GM18861 (cell line): ENCODE measurements around the gene PEPD.

ENCODE experiments used
- ATAC-seq: cut with Tn5 transposase; IDR thresholded peaks from one replicate; pipeline ENCODE4 v1.9.1; 2021; ENCODE audit not compliant: unreplicated experiment

Gene PEPD

DNA sequence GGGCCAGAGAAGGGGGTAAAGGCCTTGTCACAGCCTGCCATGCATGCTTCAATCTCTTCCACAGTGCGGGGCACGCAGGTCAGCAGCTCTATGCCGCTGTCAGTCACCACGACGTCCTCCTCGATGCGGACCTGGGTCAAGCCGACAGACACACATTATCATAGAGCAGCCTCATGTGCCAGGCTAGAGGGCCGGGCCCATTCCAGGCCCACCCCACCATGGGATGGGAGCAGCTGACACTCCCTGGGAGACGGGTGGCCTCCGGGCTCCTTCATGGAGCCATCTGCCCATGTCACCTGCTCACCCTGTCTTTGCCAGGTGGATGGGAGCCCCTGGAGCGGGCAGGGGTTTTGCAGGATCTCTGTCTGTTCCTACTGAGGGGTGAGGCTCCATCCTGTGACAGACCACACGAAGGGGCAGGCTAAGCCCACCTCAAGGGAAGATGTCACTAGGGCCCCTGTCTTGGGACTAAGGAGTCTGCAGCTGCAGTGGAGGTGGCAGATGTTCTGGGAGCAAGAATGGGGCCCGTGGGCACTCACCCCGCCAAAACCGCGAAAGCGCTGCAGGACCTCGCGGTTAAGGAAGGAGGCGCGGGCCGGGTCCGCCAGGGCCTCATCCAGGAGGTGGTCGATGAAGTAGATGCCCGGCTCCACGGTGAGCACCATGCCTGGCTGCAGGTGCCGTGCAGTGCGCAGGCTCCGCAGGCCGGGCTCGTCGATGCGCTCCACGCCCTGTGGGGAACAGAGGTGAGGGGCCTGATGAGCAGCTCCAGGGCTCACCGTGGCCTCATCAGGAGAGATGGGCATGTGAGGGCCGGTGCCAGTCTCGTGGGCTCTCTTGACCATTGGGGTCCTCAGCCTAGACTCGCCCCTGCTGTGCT lies 134.0 kb downstream of the PEPD start:
- ATAC-seq, result no peak

DNA sequence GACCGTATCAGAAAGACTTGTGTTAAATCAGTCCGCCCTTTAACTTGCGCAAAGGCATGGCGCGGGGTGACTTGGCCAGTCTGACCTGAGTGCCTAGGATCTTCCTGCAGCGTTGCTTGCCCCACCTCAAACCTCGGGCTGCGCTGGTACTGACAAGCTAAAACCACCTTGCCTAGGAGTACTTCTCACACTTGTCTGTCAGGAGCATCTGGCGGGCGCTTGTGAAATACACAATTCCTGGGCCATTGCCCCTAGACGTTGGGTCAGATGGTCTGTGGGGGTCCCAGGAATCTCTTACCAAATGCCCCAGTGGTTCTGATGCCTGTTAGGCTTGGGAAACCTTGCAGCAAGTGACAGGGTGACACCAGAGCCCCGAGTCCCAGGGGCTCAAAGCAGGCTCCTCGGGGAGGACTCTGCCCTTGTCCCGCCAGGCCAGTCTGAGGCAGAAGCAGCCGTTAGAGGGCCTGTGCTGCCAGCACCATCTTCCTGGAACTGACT lies 135.2 kb downstream of the PEPD start:
- ATAC-seq, result no peak

DNA sequence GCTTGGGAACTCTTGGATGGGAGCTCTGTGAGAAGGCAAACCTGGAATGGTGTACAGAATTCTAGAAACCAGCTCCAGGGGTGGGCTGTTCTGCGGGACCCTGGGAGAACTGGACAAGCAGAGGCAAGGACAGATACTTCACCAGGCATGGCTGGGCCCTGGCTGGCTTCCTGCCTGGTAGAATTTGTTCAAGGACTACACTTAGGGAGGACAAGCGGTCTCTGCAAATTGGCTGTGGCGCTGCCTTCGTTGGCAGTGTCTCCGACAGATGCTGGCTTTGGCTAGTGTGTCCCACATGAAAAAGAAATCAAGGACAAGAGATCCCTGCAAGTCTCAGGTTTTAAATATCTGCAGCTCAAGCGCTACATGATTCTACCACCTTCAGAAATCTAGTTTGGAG lies 135.6 kb downstream of the PEPD start:
- ATAC-seq, result no peak

DNA sequence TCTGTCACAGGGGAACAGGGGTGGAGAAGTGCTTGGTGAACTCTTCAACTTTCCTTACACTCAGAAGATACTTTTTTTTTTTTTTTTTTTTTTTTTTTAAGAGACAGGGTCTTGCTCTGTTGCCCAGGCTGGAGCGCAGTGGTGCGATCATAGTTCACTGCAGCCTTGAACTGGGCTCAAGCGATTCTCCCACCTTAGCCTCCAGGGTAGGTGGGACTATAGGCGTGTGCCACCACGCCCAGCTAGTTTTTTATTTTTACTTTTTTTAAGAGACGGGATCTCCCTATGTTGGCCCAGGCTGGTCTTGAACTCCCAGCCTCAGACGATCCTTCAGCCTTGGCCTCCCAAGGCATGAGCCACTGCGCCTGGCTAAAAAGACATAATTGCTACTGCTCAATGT lies 136.6 kb downstream of the PEPD start:
- no peak for ATAC-seq

DNA sequence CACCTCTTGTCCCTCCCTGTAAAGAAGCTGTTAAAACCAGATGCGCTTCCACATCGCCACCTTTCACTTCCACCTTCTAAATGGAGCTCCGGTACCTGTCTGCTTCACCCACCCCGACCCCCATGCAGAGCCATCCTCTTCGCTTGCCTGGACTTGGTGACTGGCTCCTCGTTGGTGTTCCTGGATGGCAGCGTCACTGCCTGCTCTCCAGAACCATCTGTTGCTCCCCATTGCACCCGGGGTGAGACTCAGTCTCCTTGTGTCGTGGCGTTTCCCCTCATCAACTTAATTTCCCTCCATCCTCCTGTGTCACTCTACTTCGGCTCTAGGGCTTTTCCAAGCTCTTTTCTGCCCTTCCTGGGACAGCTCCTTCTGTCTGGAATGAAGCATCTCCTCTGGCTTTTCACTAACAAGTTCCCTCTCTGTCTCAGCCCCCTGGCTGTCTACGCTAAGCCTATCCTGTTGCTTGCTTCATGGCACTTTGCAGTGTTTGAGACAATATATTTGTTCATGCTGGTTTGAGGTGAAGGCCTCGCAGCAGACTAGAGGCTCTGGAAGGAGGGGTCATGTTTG lies 137.8 kb downstream of the PEPD start:
- ATAC-seq, result no peak

DNA sequence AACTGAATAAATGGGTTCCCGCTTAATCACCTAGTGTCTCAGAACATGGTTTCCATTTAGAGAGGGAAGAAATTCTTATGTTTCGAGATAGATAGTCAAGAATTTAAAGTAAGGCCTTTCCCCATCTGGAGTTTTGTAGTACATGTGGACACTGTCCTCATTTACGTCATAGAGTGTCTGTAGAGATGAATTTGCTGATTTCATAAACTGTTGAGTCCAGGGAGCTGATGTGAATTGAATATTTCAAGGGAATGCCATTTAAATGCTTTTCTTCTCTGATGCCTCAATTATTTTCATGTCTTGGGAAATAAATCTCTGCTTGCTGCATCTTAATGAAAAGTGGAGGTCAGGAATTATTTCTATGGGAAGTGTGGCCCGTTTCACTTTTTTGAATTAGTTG lies 138.6 kb downstream of the PEPD start:
- no peak for ATAC-seq

DNA sequence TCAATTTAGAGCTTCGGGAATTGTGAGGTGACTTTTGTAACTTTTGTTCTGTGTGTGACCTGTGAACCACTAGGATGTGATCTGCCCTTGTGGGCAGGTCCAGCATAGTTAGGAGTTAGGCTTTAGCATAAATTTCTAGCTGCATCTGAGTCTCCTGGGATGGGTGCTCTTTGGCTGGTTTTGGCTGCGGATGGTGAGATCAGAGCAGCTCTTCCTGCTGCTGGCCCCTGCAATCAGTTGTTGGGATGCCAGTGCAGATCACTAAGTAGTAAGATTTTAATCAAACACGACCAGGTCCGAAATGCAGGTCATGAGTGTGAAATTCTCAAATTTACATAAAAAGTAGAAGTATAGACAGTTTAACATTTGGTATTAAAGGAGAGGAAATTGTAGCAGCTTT lies 139.6 kb downstream of the PEPD start:
- no peak for ATAC-seq

DNA sequence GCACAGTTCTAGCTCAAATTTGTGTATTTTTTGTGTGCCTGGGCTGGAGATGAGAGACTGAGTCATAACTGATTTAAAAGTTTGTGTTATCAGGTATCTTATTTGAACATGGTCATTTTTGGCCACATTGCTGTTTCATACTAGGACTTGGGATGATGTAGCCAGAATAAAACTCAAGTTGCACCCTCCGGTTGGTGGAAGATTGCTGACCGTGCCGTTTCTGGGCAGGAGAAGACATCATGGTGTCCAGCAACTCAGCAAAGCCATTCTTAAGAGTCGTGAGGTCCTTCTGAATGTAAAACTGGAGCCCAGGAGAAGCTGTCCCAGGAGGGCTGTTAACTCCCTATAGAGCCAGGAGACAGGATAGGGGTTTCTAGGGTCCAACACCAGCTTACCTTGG lies 140.5 kb downstream of the PEPD start:
- ATAC-seq, result no peak

DNA sequence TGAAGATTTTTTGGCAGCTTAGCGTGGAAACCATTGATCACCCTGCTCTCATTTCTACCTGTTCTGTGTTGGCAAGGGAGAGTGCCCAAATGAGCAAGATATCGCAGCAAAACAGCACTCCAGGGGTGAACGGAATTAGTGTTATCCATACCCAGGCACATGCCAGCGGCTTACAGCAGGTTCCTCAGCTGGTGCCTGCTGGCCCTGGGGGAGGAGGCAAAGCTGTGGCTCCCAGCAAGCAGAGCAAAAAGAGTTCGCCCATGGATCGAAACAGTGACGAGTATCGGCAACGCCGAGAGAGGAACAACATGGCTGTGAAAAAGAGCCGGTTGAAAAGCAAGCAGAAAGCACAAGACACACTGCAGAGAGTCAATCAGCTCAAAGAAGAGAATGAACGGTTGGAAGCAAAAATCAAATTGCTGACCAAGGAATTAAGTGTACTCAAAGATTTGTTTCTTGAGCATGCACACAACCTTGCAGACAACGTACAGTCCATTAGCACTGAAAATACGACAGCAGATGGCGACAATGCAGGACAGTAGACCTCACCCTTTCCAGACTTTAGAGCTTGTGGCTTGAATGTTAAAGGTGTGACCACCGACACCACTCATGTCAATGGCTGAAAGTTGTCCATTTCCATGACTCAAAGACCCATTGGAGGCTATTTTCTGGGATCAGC lies 142.3 kb downstream of the PEPD start:
- no peak for ATAC-seq

DNA sequence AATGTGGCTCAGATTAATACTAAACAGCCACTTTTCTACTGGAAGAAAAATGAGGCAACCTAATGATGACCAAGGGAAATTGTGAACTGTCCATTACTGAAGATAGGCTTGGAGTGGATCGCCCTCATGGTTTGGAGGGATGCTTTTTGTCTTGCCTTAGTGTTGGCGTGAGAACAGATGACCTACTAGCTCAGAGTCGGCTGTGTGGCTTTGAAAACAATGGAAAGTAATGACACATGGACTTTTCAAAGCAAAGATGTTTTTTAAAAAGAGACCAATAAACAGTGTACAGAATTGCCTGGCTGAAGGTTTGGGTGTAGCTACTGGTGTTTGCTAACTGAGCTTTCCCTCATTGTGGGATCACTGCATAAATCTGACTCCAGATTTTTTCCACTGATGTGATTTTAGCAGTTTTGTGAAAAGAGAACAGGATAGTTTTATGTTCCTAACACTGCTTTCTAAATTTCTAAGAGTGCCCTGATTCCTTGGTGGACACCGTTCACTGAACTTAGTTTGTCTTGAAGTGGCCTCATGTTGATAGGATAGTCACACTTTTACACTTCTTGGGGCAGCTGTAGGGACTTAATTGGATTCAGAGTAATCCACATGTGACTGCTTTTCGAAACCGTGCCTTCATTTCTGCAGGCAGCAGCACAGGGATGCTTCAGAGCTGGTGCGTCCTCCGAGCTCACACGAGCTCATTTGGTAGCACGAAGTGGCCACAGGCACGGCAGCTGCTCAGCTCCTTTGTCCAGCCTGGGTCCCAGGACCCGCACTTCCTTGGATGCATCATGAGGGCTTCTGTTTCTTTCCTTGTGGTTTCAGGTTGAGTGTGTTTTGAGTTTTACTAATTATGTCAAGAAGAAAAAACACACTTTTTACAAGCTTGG lies 143.8 kb downstream of the PEPD start:
- ATAC-seq, result no peak

DNA sequence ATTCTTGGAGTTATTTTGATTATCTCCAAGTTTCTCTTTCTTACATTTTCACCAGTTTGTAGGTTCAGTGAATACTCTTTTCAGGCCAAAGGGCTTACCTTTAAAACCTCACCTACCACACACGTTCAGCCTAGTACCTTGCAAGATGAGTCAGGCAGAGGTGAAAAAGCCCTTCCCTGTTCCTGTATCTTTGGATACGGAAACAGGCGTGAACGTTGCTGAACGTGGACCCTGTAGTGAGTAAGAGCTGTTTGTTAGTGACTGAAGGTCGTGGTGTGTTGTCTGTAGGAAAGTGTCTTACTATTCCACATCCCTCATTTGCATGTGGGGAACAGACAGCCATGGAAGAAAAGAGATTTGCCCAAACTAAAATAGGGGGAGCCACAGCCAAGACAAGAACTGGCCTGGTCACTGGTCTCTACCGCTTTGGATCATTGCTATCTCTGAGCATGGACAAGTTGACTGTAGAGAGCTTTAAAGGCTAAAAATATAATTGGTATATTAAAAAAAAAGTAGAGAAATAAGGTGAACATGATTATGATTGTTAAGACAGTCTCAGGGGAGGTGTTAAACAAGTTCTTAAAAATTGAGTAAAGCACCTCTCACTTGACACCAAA lies 144.5 kb downstream of the PEPD start:
- ATAC-seq, result no peak

DNA sequence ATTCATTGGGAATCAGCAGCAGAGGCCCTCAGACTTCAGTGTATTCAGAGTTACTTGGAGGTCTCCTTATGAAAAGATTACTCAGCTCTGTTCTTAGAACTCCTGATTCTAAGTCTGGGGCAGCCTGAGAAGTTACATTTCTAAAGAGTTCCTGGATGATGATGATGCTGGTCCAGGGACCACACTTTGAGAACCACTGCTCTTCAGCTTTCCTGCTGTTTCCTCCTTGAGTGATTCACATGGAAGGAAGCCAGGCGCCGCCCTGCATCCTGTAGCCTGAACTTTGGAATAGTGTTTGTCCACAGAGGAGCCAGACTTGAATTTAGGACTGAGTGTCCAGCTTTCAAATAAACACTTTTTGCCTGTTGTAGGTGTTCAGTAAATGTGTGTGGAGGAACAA lies 145.2 kb downstream of the PEPD start:
- ATAC-seq, result no peak

DNA sequence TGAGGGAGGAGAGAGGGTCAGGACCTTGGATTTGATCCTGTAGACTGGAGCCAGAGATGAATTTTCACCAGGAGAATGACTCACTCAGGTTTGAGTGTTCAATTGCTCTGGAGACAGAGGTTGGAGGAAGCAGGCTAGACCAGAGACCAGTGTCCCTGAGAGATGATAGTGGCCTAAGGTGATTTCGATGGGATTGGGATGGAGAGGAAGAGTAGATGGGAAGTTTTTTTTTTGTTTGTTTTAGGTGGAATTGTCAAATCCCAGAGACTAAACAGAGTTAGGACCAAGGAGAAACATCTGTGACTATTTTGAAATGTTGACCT lies 145.8 kb downstream of the PEPD start:
- no peak for ATAC-seq

DNA sequence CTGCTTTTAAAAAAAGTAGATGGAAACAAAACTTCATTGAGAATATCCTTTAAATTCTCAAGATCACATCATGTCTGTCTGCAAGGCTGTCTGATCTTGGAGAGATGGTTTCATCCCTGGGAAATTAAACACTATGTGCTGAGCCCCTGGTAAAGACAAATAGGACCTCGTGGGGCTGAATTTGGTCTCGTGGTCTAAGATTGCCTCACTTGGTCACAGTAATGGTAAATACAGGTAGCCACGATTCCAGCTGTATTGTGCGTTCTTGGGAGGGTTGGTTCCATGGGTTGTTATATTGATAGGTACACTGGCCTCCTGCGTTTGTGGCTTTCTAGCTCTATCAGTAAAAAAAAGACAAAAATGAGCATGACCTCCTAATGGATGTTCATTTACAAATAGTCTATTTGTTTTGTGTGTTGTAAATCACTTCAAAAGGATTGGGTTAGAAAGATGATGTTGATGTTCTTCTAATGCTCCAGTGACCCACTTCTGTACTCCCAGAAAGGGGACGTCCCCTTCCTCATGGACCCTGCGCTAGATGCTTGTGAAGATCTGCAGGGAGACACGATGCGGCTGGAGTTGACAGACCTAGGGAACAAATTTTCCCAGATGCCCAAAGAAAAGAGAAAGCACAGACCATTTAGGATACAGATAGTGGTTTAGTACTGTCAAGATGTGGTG lies 146.3 kb downstream of the PEPD start:
- no peak for ATAC-seq

DNA sequence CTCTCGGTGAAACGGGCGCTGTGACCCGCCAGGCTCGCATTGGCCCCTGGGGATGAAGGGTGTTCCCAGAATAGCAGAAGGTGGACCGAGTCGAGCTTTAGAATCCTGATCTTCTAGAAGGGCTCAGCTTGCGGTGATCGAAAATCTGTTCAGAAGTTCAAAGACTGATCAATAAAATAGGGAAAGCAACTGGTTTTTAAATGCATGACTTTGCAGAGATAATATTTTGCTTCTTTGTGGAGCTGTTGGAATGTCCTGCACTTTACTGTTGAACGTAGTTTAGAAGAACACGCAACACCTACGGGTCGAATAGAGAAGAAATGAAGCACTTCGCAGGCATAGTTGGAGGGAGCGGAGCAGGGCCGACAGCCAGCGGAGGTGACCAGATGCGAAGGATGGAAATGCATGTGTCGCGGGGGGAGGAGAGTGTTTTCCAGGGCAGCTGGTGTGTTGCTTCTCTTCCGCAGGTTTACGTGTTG lies 147.3 kb downstream of the PEPD start:
- no peak for ATAC-seq

DNA sequence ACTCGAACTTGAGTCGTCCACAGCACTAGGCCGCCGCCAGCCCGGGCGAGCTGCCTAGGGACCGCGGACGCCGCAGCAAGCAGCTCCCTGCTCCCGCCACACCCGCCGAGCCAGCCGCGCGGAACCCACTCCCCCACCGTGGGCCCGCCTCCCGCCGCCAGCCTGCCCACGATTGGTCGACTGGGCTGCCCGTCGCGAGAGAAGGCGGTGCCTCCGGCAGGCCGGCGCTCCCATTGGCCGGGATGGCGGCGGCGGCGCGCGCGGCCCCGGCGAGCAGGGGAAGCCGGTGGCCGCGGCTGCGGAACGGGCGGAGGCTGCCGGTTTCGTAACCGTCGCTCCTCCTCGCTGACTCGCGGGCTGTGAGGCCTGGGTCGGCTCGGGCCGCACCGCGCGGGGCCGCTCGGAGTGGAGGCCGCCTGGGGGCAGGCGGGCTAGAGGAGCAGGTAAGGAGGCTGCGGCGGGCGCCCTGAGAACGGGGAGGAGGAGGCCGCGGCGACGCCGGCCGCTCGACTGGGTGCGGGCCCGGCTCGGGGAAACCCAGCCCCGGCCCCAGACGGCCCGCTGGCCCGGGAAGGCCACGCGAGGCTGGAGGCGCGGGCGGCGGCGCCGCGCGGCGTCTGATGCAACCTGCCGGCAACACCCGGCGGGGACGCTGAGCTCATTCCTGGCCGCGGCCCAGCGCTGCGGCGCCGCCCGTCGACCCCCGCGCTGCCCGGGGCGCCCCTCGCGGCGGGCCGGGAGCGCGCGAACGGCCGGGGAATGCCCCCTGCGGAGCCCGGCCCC lies 147.9 kb downstream of the PEPD start, which contains the start of gene CEBPG:
Gene CEBPG, plus strand, starts transcription at position 257 of the 783 bp plus-strand sequence. CDS start 5,531 bp downstream, outside the sequence.
- peak; percentile 73 for ATAC-seq

DNA sequence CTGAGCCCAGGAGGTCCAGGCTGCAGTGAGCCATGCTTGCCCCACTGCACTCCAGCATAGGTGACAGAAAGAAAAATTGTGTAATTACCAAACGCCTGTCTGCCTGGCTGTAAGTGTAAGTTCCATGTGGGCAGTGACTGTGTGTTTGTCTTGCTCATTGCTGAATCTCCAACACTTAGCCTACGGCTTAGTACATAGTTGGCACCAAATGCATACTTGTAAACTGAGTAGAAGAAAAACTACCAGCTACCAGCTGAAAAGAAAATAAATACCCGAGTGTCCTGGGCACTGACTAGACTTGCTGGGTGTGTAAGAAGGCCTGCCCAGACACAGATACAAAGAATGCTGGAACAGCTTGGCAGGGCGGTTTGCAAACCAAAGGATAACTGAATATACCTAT lies 150.8 kb downstream of the PEPD start:
- ATAC-seq, result no peak

DNA sequence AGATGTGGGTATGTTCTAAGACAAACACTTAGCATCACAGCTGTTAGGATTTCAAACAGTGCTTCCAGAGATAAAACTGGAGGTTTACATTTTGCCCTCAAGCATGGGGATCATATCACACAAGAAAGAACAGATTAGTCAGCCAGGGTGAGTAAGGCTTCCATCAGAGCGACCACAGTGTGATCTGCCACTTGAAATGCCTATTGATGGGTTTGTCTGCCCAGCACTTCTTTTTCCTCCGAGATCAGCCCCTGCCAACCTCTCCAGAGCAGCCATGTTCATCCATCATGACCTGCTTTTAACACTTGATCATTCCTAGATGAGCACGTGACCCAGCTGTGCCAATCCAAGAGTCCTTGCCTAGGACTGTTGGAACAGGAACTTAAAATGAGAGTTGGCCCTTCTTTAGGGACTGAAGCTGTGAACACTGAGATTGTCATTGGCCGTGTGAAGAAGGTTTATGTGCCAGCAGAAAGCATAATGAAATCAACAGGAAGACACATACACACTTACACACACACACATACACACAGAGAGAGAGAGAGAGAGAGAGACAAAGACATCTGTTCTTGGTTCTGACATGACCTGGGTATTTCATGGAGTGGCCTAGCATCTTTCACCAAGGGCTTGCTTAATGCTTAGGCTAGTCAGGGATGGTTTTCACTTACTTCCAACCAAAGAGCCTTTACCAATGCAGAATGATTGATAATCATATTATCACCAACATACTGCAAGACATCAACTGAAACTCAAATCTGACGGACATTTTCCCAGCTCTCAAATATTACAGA lies 153.3 kb downstream of the PEPD start:
- ATAC-seq, result no peak
